IMR-90 (cell line): Measurements from ENCODE around the gene ZDHHC8.

Experiments
- CEBPB ChIP-seq: IDR thresholded peaks from 2 replicates; pipeline ENCODE4 v1.6.1; 2012; ENCODE audit warnings: low read depth, low read length, improper control_type of control experiment
- CHD1 ChIP-seq: IDR thresholded peaks from 2 replicates; pipeline ENCODE4 v1.6.1; 2012; ENCODE audit warnings: low read depth, low read length, improper control_type of control experiment
- CTCF ChIP-seq: conservative IDR thresholded peaks from 2 replicates; pipeline ENCODE4 v1.5.1; 2012; ENCODE audit warnings: mild to moderate bottlenecking, low read depth, low read length, improper control_type of control experiment
- FOS ChIP-seq: fragments of 150-350 bp; IDR thresholded peaks from 2 replicates; pipeline ENCODE4 v1.6.1; 2016; ENCODE audit warnings: low read depth, low read length
- MAZ ChIP-seq: IDR thresholded peaks from 2 replicates; pipeline ENCODE4 v1.6.1; 2012; ENCODE audit warnings: low read depth, mild to moderate bottlenecking, low read length, improper control_type of control experiment, moderate library complexity, borderline replicate concordance
- MXI1 ChIP-seq: IDR thresholded peaks from 2 replicates; pipeline ENCODE4 v1.6.1; 2012; ENCODE audit warnings: low read depth, mild to moderate bottlenecking, low read length, moderate library complexity, borderline replicate concordance
- POLR2A ChIP-seq: IDR thresholded peaks from 2 replicates; pipeline ENCODE4 v1.6.1; 2012; ENCODE audit warnings: mild to moderate bottlenecking, low read depth, low read length
- RAD21 ChIP-seq: IDR thresholded peaks from 2 replicates; pipeline ENCODE4 v1.6.1; 2012; ENCODE audit warnings: low read length, improper control_type of control experiment
- RCOR1 ChIP-seq: IDR thresholded peaks from 2 replicates; pipeline ENCODE4 v1.6.1; 2012; ENCODE audit warnings: mild to moderate bottlenecking, low read length, improper control_type of control experiment; ENCODE audit not compliant: insufficient replicate concordance
- RFX5 ChIP-seq: IDR thresholded peaks from 2 replicates; pipeline ENCODE4 v1.8.0; 2012; ENCODE audit warnings: low read depth, mild to moderate bottlenecking, low read length, moderate library complexity
- SMC3 ChIP-seq: fragments of 150-350 bp; IDR thresholded peaks from 2 replicates; pipeline ENCODE4 v1.6.1; 2016; ENCODE audit warnings: low read depth, mild to moderate bottlenecking, antibody characterized with exemption, low read length, moderate library complexity
- USF2 ChIP-seq: fragments of 150-350 bp; IDR thresholded peaks from 2 replicates; pipeline ENCODE4 v1.6.1; 2017; ENCODE audit warnings: mild to moderate bottlenecking, antibody characterized with exemption, low read length, low read depth
- TF ChIP-seq, protein P1 (sequence below): fragments of 150-350 bp; IDR thresholded peaks from 2 replicates; pipeline ENCODE4 v1.6.1; 2016; ENCODE audit warnings: low read depth, mild to moderate bottlenecking, low read length, moderate library complexity, borderline replicate concordance

- no peak for TF ChIP-seq RAD21
- no peak for TF ChIP-seq SMC3
- TF ChIP-seq CTCF, result no peak
- TF ChIP-seq RFX5, result no peak
- no peak for TF ChIP-seq CHD1
- TF ChIP-seq POLR2A, result no peak
- TF ChIP-seq FOS, result no peak
- TF ChIP-seq USF2, result no peak
- TF ChIP-seq, protein P1, sequence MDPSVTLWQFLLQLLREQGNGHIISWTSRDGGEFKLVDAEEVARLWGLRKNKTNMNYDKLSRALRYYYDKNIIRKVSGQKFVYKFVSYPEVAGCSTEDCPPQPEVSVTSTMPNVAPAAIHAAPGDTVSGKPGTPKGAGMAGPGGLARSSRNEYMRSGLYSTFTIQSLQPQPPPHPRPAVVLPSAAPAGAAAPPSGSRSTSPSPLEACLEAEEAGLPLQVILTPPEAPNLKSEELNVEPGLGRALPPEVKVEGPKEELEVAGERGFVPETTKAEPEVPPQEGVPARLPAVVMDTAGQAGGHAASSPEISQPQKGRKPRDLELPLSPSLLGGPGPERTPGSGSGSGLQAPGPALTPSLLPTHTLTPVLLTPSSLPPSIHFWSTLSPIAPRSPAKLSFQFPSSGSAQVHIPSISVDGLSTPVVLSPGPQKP, result no peak
- no peak for TF ChIP-seq MXI1
- no peak for TF ChIP-seq MAZ
- TF ChIP-seq CEBPB, result no peak
- TF ChIP-seq RCOR1, result no peak
Measured at GRCh38 chr22:20123366-20124082, 8.1 kb upstream of the ZDHHC8 start.
